Measurements from ENCODE around the gene SIL1. TPM values are rescaled to one million over a fixed set of nuclear protein-coding genes. Genes with fewer than 3 reads are reported as not detected.
A peak's percentile ranks its signal among the peaks of the same experiment; 100 is the strongest.

SIL1 gene
- total and polyA plus RNA-seq, 9 of the 15 experiments (the other 6 are each of a cell fraction or from before 2014, with no cell fraction given), result 1.3 to 30.5 (median 18.1) TPM

DNA sequence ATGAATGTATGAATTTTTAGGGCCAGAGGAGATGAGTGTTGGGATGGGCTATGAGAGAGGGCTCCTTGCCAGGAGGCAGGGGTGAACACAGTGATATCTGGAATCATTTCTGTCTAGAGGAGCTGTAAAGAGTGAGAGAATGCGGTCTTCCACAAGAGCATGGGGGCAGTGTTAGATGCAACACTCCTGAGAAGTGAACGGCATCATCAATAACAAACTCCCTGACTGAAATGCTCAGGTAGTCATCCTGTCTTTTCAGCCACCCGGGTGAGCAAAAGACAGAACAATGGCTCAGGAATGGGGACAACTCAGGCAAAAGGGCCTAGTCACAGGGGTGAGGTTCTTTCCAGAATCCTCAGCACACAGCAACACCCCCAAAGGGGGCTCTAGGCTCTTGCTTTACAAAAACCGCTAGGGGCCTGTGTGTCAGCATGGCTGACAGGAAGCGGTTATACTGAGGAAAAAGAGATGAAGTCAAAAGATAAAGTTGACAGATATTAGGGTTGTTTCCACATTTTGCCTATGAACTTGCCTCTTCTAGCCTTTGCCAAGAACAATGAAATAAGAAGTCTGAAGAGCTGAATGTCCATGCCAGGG is 218.4 kb downstream of the SIL1 start:
- WGBS (ENCODE audit: insufficient coverage, low coverage, missing lambda C conversion rate), result 58% methylated on average over 5 of the region's 5 CpGs
- H3K27me3 ChIP-seq (ENCODE audit: control insufficient read depth in 2 of 2, insufficient read depth in 2 of 2, low read length in 2 of 2), result no peaks in the 10 kb centered on the region; a peak in 1 of 5 replicates
- H3K4me3 ChIP-seq, result no peak overlapping the region
- H3K79me2 ChIP-seq (ENCODE audit: control insufficient read depth, insufficient read depth, low read length), result no peaks in the 10 kb centered on the region
- no peaks in the 10 kb centered on the region for H3K36me3 ChIP-seq (ENCODE audit: control insufficient read depth, insufficient read depth, low read length)
- peak; percentile 57 for ATAC-seq
- H3K27ac ChIP-seq (ENCODE audit: extremely low read depth, low read depth, low read length), result no peak overlapping the region
- H4K20me1 ChIP-seq (replicated peaks; ENCODE audit: control insufficient read depth, insufficient read depth, low read length), result no peaks in the 10 kb centered on the region
- H3K4me1 ChIP-seq (replicated peaks in 1 of 2; ENCODE audit: control insufficient read depth in 2 of 2, insufficient read depth in 2 of 2, low read length in 2 of 2), result peaks cover 5 to 29% of the 10 kb centered on the region in 2 experiments
- DNase-seq (ENCODE audit: extremely low read depth in 1 of 4, low spot score in 3 of 4), result peak in 2 of 4 experiments; percentile 25 to 32
- peak; percentile 46 for FAIRE-seq
- CTCF ChIA-PET (ENCODE audit: low intra/inter-chr PET ratio), result no interaction called here
- no peak overlapping the region for H3K9ac ChIP-seq (ENCODE audit: insufficient read depth in 1 of 2, low read depth in 2 of 2, low read length in 2 of 2)
- H3K4me2 ChIP-seq (ENCODE audit: insufficient read depth, low read length), result no peak overlapping the region
- H2AFZ ChIP-seq (ENCODE audit: low read depth, low read length), result peak overlapping the region; percentile 46; the same call in 1 of the 2 replicates
- no peaks in the 10 kb centered on the region for H3K9me1 ChIP-seq (ENCODE audit: control insufficient read depth, insufficient read depth, low read length)
- BruUV-seq (replicated peaks), result no TSS peak
- H3K9me3 ChIP-seq (replicated peaks; ENCODE audit: control insufficient read depth, insufficient read depth, low read depth, low read length), result no peaks in the 10 kb centered on the region
- in situ Hi-C loops (cut with MboI), result no loop called here
- intact Hi-C loops (cut with micrococcal nuclease), result loop anchor here (10.0 kb wide), 1 partner anchor 335 kb away; no protein-coding TSS in a partner anchor
- POLR2A ChIA-PET, result no interaction called here
- TF ChIP-seq L3MBTL2 (IDR thresholded peaks at IDR 0.05), result no peak
- TF ChIP-seq U2AF2 (optimal IDR thresholded peaks at IDR 0.05; ENCODE audit: low read depth, low read length), result no peak
- 0 out of 2 replicates have a peak, but pooled peaks have one; percentile 56 for TF ChIP-seq SMAD3 (CRISPR knock-in tag; conservative IDR thresholded peaks at IDR 0.05)
- TF ChIP-seq EHMT2 (IDR thresholded peaks at IDR 0.05), result no peak
- TF ChIP-seq ZNF311 (CRISPR knock-in tag; IDR thresholded peaks at IDR 0.05), result no peak; the same call in 1 of the 2 replicates
- TF ChIP-seq GABPA (tag; conservative IDR thresholded peaks at IDR 0.05; ENCODE audit: low read depth), result peak; percentile 51
- TF ChIP-seq RBBP5 (IDR thresholded peaks at IDR 0.05; ENCODE audit: borderline replicate concordance, insufficient read depth, low read length, poor library complexity, severe bottlenecking), result no peak
- no peak for TF ChIP-seq TEAD1 (CRISPR knock-in tag; IDR thresholded peaks at IDR 0.05)
- TF ChIP-seq, protein P1, sequence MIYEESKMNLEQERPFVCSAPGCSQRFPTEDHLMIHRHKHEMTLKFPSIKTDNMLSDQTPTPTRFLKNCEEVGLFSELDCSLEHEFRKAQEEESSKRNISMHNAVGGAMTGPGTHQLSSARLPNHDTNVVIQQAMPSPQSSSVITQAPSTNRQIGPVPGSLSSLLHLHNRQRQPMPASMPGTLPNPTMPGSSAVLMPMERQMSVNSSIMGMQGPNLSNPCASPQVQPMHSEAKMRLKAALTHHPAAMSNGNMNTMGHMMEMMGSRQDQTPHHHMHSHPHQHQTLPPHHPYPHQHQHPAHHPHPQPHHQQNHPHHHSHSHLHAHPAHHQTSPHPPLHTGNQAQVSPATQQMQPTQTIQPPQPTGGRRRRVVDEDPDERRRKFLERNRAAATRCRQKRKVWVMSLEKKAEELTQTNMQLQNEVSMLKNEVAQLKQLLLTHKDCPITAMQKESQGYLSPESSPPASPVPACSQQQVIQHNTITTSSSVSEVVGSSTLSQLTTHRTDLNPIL (CRISPR knock-in tag; IDR thresholded peaks at IDR 0.05), result no peak
- TF ChIP-seq ETV1 (tag; conservative IDR thresholded peaks at IDR 0.05; ENCODE audit: low read depth), result peak; percentile 76
- TF ChIP-seq, protein P2, sequence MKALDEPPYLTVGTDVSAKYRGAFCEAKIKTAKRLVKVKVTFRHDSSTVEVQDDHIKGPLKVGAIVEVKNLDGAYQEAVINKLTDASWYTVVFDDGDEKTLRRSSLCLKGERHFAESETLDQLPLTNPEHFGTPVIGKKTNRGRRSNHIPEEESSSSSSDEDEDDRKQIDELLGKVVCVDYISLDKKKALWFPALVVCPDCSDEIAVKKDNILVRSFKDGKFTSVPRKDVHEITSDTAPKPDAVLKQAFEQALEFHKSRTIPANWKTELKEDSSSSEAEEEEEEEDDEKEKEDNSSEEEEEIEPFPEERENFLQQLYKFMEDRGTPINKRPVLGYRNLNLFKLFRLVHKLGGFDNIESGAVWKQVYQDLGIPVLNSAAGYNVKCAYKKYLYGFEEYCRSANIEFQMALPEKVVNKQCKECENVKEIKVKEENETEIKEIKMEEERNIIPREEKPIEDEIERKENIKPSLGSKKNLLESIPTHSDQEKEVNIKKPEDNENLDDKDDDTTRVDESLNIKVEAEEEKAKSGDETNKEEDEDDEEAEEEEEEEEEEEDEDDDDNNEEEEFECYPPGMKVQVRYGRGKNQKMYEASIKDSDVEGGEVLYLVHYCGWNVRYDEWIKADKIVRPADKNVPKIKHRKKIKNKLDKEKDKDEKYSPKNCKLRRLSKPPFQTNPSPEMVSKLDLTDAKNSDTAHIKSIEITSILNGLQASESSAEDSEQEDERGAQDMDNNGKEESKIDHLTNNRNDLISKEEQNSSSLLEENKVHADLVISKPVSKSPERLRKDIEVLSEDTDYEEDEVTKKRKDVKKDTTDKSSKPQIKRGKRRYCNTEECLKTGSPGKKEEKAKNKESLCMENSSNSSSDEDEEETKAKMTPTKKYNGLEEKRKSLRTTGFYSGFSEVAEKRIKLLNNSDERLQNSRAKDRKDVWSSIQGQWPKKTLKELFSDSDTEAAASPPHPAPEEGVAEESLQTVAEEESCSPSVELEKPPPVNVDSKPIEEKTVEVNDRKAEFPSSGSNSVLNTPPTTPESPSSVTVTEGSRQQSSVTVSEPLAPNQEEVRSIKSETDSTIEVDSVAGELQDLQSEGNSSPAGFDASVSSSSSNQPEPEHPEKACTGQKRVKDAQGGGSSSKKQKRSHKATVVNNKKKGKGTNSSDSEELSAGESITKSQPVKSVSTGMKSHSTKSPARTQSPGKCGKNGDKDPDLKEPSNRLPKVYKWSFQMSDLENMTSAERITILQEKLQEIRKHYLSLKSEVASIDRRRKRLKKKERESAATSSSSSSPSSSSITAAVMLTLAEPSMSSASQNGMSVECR (CRISPR knock-in tag; IDR thresholded peaks at IDR 0.05), result no peak
- TF ChIP-seq GABPB1 (CRISPR knock-in tag; IDR thresholded peaks at IDR 0.05), result 0 out of 2 replicates have a peak, but pooled peaks have one; percentile 18
- peak; percentile 70; the same call in 1 of the 2 replicates for TF ChIP-seq ZBTB7A (IDR thresholded peaks at IDR 0.05; ENCODE audit: borderline replicate concordance, control insufficient read depth, low read depth, low read length)
- TF ChIP-seq RFX5 (IDR thresholded peaks at IDR 0.05; ENCODE audit: low read depth, low read length), result no peak
- TF ChIP-seq BCL6 (CRISPR knock-in tag; IDR thresholded peaks at IDR 0.05), result 0 out of 2 replicates have a peak, but pooled peaks have one; percentile 22
- TF ChIP-seq ETV5 (CRISPR knock-in tag; IDR thresholded peaks at IDR 0.05; ENCODE audit: low read depth), result no peak
- TF ChIP-seq NCOA4 (IDR thresholded peaks at IDR 0.05; ENCODE audit: partially characterized antibody), result no peak
